Measurements from ENCODE around the gene IL6R. TPM values are rescaled to one million over a fixed set of nuclear protein-coding genes. Genes with fewer than 3 reads are reported as not detected.

The IL6R gene
- total RNA-seq, 1 experiment from 2014 or later = 4.9 TPM

DNA sequence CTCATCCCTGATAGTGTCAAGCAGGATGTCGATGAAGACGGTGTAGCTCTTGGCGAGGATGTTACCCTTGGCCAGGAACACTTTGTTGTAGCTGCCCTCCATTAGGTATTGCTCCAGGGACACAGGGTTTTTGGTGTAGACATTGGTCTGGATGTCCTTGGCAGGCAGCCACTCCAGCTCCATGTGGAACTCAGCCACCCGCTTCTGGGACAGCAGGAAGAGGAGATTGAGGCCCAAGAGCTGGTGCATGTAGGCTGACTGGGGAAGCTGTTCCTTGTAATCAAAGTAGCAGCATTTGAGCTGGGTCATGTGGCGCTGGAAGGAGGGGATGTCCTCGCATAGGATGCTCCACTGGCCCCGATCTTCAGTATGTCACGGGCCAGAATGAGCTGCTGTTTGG is 9.5 kb downstream of the IL6R start:
- Mint-ChIP-seq H3K27ac (ENCODE audit: unreplicated experiment) (no peak overlapping the region), H3K36me3 (ENCODE audit: insufficient read depth, unreplicated experiment) (no peaks in the 10 kb centered on the region), H3K4me3 (ENCODE audit: unreplicated experiment) (no peak overlapping the region), H3K9me3 (ENCODE audit: unreplicated experiment) (no peaks in the 10 kb centered on the region), H3K27me3 (ENCODE audit: insufficient read depth, unreplicated experiment) (no peaks in the 10 kb centered on the region), H3K4me1 (ENCODE audit: low read depth, unreplicated experiment) (peaks cover 15% of the 10 kb centered on the region)
- no peak for TF ChIP-seq CTCF (IDR thresholded peaks at IDR 0.05; ENCODE audit: insufficient read depth in 1 of 2, low read depth in 1 of 2, low read length in 1 of 2, severe bottlenecking in 1 of 2, unreplicated experiment in 1 of 2)
- CTCF ChIA-PET = interaction anchor here (0.8 to 1.0 kb wide), 2 partner anchors 9 to 80 kb away, joined by 3 to 4 read pairs; no protein-coding TSS in a partner anchor
- H3K9me3 ChIP-seq = no peaks in the 10 kb centered on the region
- H3K4me1 ChIP-seq = peaks cover 18% of the 10 kb centered on the region
- no peak overlapping the region for H3K4me3 ChIP-seq (ENCODE audit: low read depth, low read length)
- POLR2A ChIA-PET = no interaction called here
- no peak for DNase-seq
- no TSS peak for BruUV-seq (replicated peaks)
- H3K27me3 ChIP-seq (replicated peaks; ENCODE audit: control insufficient read depth, insufficient read depth, low read length) = no peaks in the 10 kb centered on the region
- no peaks in the 10 kb centered on the region for H3K36me3 ChIP-seq (ENCODE audit: control insufficient read depth, insufficient read depth, low read length)
- intact Hi-C loops (cut with micrococcal nuclease; ENCODE audit: unreplicated experiment) = no loop called here

- POLR2A ChIA-PET = no interaction called here
Observed at GRCh38 chr1:154416471-154417337, 11.6 kb downstream of the IL6R start.

DNA sequence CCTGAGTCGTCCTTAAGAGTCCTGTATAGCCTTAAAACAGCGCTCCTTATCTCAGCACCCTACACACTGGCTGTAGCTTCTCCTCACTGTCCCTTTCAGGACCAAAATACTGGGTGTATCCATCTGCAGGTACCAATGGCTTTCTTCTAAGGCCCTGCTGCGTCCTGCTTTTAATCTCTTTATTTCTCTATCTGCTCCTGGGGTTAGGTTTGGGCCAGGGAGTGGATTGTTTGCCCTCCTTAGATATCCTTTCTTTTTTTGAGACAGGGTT is 12.1 kb downstream of the IL6R start:
- Histone ChIP-seq H3K9me3 (no peaks in the 10 kb centered on the region), H3K4me3 (ENCODE audit: low read depth, low read length) (no peak overlapping the region), H3K4me1 (peaks cover 19% of the 10 kb centered on the region), H3K36me3 (ENCODE audit: control insufficient read depth, insufficient read depth, low read length) (no peaks in the 10 kb centered on the region), H3K27me3 (replicated peaks; ENCODE audit: control insufficient read depth, insufficient read depth, low read length) (no peaks in the 10 kb centered on the region)
- Mint-ChIP-seq H3K9me3 (ENCODE audit: unreplicated experiment) (no peaks in the 10 kb centered on the region), H3K27me3 (ENCODE audit: insufficient read depth, unreplicated experiment) (no peaks in the 10 kb centered on the region), H3K4me3 (ENCODE audit: unreplicated experiment) (no peak overlapping the region), H3K4me1 (ENCODE audit: low read depth, unreplicated experiment) (peaks cover 9% of the 10 kb centered on the region), H3K36me3 (ENCODE audit: insufficient read depth, unreplicated experiment) (no peaks in the 10 kb centered on the region), H3K27ac (ENCODE audit: unreplicated experiment) (no peak overlapping the region)
- no peak for DNase-seq
- intact Hi-C loops (cut with micrococcal nuclease; ENCODE audit: unreplicated experiment) = no loop called here
- ChIA-PET POLR2A (no interaction called here), CTCF (interaction anchor here (0.6 to 1.1 kb wide), 2 partner anchors 122 to 140 kb away, joined by 3 to 4 read pairs; no protein-coding TSS in a partner anchor)
- BruUV-seq (replicated peaks) = no TSS peak
- TF ChIP-seq CTCF (IDR thresholded peaks at IDR 0.05; ENCODE audit: insufficient read depth in 1 of 2, low read depth in 1 of 2, low read length in 1 of 2, severe bottlenecking in 1 of 2, unreplicated experiment in 1 of 2) = no peak

More at GRCh38 chr1:154416471-154417337, 11.6 kb downstream of the IL6R start:
- Histone ChIP-seq H3K9me3 (no peaks in the 10 kb centered on the region), H3K4me1 (peaks cover 19% of the 10 kb centered on the region), H3K4me3 (ENCODE audit: low read depth, low read length) (no peak overlapping the region), H3K27me3 (replicated peaks; ENCODE audit: control insufficient read depth, insufficient read depth, low read length) (no peaks in the 10 kb centered on the region), H3K36me3 (ENCODE audit: control insufficient read depth, insufficient read depth, low read length) (no peaks in the 10 kb centered on the region)
- intact Hi-C loops (cut with micrococcal nuclease; ENCODE audit: unreplicated experiment) = no loop called here
- no TSS peak for BruUV-seq (replicated peaks)
- CTCF ChIA-PET = interaction anchor here (0.5 to 1.1 kb wide), 3 partner anchors 121 to 139 kb away, joined by 3 to 4 read pairs (median 3); no protein-coding TSS in a partner anchor
- Mint-ChIP-seq H3K27me3 (ENCODE audit: insufficient read depth, unreplicated experiment) (no peaks in the 10 kb centered on the region), H3K9me3 (ENCODE audit: unreplicated experiment) (no peaks in the 10 kb centered on the region), H3K4me1 (ENCODE audit: low read depth, unreplicated experiment) (peaks cover 9% of the 10 kb centered on the region), H3K36me3 (ENCODE audit: insufficient read depth, unreplicated experiment) (no peaks in the 10 kb centered on the region), H3K4me3 (ENCODE audit: unreplicated experiment) (no peak overlapping the region), H3K27ac (ENCODE audit: unreplicated experiment) (no peak overlapping the region)
- TF ChIP-seq CTCF (IDR thresholded peaks at IDR 0.05; ENCODE audit: insufficient read depth in 1 of 2, low read depth in 1 of 2, low read length in 1 of 2, severe bottlenecking in 1 of 2, unreplicated experiment in 1 of 2) = no peak
- DNase-seq = no peak
